ENCODE measurements around the gene MAP2. TPM values are rescaled to one million over a fixed set of nuclear protein-coding genes. Genes with fewer than 3 reads are reported as not detected.

The MAP2 gene
- total and polyA plus RNA-seq, 7 experiments from 2014 or later = 0.38 to 0.89 (median 0.47) TPM; not detected in 3

DNA sequence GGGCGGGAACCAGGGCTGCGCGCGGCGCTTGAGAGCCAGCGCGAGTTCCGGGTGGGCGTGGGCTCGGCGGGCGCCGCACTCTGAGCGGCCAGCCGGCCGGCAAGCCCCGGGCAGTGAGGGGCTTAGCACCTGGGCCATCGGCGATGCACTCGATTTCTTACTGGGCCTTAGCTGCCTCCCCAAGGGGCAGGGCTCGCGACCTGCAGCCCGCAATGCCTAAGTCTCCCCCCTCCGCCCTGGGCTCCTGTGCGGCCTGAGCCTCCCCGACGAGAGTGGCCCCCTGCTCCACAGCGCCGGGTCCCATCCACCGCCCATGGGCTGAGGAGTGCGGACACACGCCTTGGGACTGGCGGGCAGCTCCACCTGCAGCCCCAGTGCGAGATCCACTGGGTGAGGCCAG, 36.5 kb upstream of the MAP2 start:
- Mint-ChIP-seq H3K9me3 (peaks cover 0 to 5% (median 0%) of the 10 kb centered on the region in 11 donors), H3K4me1 (peaks cover 0 to 6% (median 0%) of the 10 kb centered on the region in 7 donors), H3K27ac (no peak overlapping the region), H3K27me3 (no peaks in the 10 kb centered on the region), H3K4me3 (no peak overlapping the region), H3K36me3 (no peaks in the 10 kb centered on the region)
- Histone ChIP-seq H3K36me3 (ENCODE audit: control insufficient read depth in 2 of 3, insufficient read depth in 3 of 3, low read length in 3 of 3) (no peaks in the 10 kb centered on the region), H3K27ac (ENCODE audit: low read depth, low read length) (no peak overlapping the region), H3K4me1 (ENCODE audit: control insufficient read depth in 2 of 2, insufficient read depth in 2 of 2, low read length in 2 of 2) (no peaks in the 10 kb centered on the region), H3K4me3 (ENCODE audit: low read length) (no peak overlapping the region), H3K9me3 (ENCODE audit: control insufficient read depth in 2 of 3, low read length in 3 of 3) (no peaks in the 10 kb centered on the region), H3K27me3 (ENCODE audit: control insufficient read depth in 2 of 2, insufficient read depth in 2 of 2, low read length in 2 of 2) (no peaks in the 10 kb centered on the region)
- intact Hi-C loops (cut with micrococcal nuclease) = no loop called here
- POLR2A ChIA-PET = no interaction called here
- no peak for ATAC-seq
- DNase-seq = no peak
- CTCF ChIA-PET = no interaction called here

DNA sequence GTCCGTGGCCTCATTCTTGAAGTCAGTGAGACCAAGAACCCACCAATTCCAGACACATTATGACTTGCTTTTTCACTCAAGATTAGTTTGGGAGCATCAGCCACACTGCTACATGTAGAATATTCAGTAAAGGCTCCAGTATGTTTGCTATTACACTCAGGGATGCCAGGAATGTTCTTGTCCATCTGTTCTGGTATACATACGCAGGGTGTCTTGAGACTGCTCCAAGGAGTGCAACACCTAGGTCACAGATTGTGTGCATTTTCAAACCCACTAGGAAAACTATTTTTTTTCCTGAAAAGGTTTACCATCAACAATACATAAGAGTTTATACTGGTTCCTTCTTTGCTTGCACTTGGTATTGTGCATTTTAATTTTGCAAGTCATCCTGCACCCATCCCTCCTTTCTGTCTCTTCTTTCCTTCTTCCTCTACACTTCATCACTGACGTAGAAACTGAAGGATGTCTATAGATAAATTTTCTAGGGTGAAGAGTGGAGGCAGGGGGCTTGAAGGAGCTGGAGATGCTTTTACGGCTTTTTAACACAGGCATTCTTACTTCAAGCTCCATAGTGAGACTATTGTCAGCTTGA, 35.3 kb upstream of the MAP2 start:
- Mint-ChIP-seq H3K4me3 (no peak overlapping the region), H3K4me1 (no peaks in the 10 kb centered on the region), H3K9me3 (peaks cover 0 to 5% (median 0%) of the 10 kb centered on the region in 11 donors), H3K27me3 (no peaks in the 10 kb centered on the region), H3K27ac (no peak overlapping the region), H3K36me3 (no peaks in the 10 kb centered on the region)
- no peaks in the 10 kb centered on the region for H3K27me3 ChIP-seq (ENCODE audit: control insufficient read depth in 2 of 2, insufficient read depth in 2 of 2, low read length in 2 of 2)
- intact Hi-C loops (cut with micrococcal nuclease) = no loop called here
- ChIA-PET POLR2A (no interaction called here), CTCF (no interaction called here)
- H3K36me3 ChIP-seq (ENCODE audit: control insufficient read depth in 2 of 3, insufficient read depth in 3 of 3, low read length in 3 of 3) = no peaks in the 10 kb centered on the region
- H3K4me1 ChIP-seq (ENCODE audit: control insufficient read depth in 2 of 2, insufficient read depth in 2 of 2, low read length in 2 of 2) = no peaks in the 10 kb centered on the region
- no peak overlapping the region for H3K4me3 ChIP-seq (ENCODE audit: low read length)
- H3K9me3 ChIP-seq (ENCODE audit: control insufficient read depth in 2 of 3, low read length in 3 of 3) = no peaks in the 10 kb centered on the region
- no peak for DNase-seq
- no peak for ATAC-seq
- no peak overlapping the region for H3K27ac ChIP-seq (ENCODE audit: low read depth, low read length)

DNA sequence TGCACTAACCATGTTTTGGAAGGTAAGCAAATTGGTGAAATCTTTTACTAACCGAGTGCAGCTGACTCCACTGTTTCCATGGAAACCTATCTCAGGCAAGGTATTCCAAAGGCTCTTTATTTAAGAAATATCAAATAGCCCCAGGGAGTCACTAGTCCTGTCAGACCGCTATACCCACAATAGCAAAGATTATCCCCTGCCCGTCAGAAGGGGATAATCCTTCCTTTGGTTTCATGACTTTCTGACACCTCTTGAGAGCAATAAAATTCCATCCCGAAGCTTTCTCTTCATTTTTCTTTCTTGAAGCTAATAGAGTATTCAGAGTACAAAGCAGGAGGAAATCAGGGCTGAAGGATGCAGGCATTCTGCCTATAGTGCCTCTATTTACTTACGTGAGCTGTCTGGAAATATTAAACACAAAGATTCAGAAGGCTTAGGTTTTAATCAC, 34.7 kb upstream of the MAP2 start:
- Mint-ChIP-seq H3K4me3 (no peak overlapping the region), H3K4me1 (no peaks in the 10 kb centered on the region), H3K36me3 (no peaks in the 10 kb centered on the region), H3K27ac (no peak overlapping the region), H3K9me3 (peaks cover 0 to 5% (median 0%) of the 10 kb centered on the region in 11 donors), H3K27me3 (peaks cover 0 to 1% (median 0%) of the 10 kb centered on the region in 5 donors)
- H3K27me3 ChIP-seq (ENCODE audit: control insufficient read depth in 2 of 2, insufficient read depth in 2 of 2, low read length in 2 of 2) = no peaks in the 10 kb centered on the region
- intact Hi-C loops (cut with micrococcal nuclease) = no loop called here
- H3K27ac ChIP-seq (ENCODE audit: low read depth, low read length) = no peak overlapping the region
- H3K4me1 ChIP-seq (ENCODE audit: control insufficient read depth in 2 of 2, insufficient read depth in 2 of 2, low read length in 2 of 2) = no peaks in the 10 kb centered on the region
- ATAC-seq (no peak), DNase-seq (no peak)
- no peaks in the 10 kb centered on the region for H3K36me3 ChIP-seq (ENCODE audit: control insufficient read depth in 2 of 3, insufficient read depth in 3 of 3, low read length in 3 of 3)
- H3K9me3 ChIP-seq (ENCODE audit: control insufficient read depth in 2 of 3, low read length in 3 of 3) = no peaks in the 10 kb centered on the region
- CTCF ChIA-PET = no interaction called here
- POLR2A ChIA-PET = no interaction called here
- no peak overlapping the region for H3K4me3 ChIP-seq (ENCODE audit: low read length)

DNA sequence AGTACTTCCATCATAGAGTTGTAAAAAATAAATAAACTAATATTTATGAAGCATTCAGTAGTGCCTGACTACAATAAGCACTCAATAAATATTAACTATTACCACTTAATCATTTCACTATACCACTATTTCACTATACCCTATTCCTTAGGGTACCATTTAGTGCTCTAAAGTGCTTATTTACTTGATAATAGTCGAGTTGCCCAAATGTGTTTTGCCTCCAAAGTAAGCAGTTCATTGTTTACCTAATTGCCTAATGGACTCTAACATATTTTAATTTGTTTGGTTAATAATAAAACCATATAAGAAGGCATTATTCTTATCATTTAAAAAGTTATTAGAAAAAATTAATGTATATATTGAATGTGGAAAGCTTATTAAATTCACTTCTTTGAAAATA, 33.0 kb upstream of the MAP2 start:
- Mint-ChIP-seq H3K4me1 (no peaks in the 10 kb centered on the region), H3K4me3 (no peak overlapping the region), H3K9me3 (peaks cover 0 to 5% (median 0%) of the 10 kb centered on the region in 11 donors), H3K27ac (no peak overlapping the region), H3K36me3 (no peaks in the 10 kb centered on the region), H3K27me3 (peaks cover 0 to 5% (median 0%) of the 10 kb centered on the region in 5 donors)
- Histone ChIP-seq H3K27ac (ENCODE audit: low read depth, low read length) (no peak overlapping the region), H3K4me1 (ENCODE audit: control insufficient read depth in 2 of 2, insufficient read depth in 2 of 2, low read length in 2 of 2) (no peaks in the 10 kb centered on the region), H3K36me3 (ENCODE audit: control insufficient read depth in 2 of 3, insufficient read depth in 3 of 3, low read length in 3 of 3) (no peaks in the 10 kb centered on the region), H3K27me3 (ENCODE audit: control insufficient read depth in 2 of 2, insufficient read depth in 2 of 2, low read length in 2 of 2) (no peaks in the 10 kb centered on the region), H3K4me3 (ENCODE audit: low read length) (no peak overlapping the region), H3K9me3 (ENCODE audit: control insufficient read depth in 2 of 3, low read length in 3 of 3) (no peaks in the 10 kb centered on the region)
- DNase-seq (no peak), ATAC-seq (no peak)
- ChIA-PET CTCF (no interaction called here), POLR2A (no interaction called here)
- intact Hi-C loops (cut with micrococcal nuclease) = no loop called here

DNA sequence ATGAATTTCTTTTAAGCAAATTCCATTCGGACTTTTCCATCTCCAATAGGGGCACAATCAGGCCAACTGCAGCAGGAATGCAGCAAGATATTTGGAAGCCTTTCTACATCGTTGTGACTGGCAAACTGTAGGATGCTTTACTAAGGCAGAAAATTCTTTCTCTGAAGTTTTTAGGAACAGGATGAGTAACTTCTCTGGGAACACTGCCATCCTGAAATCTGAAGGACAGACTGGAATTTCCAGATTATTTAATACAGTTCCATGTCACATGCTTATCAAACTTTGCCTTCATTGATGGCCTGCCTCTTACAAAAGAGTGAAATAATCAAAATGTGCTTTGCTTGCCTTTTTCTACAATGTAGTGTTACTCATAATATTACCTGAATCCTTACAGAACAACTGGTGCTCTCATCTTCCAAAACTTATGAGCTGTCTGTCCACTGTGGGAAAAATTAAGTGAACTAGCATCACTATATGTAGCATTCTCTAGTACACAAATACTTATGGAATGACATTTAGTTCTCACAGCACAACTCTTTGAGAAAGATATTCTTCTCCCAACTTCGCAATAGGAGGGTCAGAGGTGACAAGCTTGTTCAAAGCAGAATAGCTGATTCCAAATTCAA, 32.0 kb upstream of the MAP2 start:
- H3K36me3 ChIP-seq (ENCODE audit: control insufficient read depth in 2 of 3, insufficient read depth in 3 of 3, low read length in 3 of 3) = no peaks in the 10 kb centered on the region
- Mint-ChIP-seq H3K9me3 (peaks cover 0 to 5% (median 0%) of the 10 kb centered on the region in 11 donors), H3K4me3 (no peak overlapping the region), H3K27ac (no peak overlapping the region), H3K27me3 (peaks cover 0 to 5% (median 0%) of the 10 kb centered on the region in 5 donors), H3K36me3 (no peaks in the 10 kb centered on the region), H3K4me1 (no peaks in the 10 kb centered on the region)
- H3K9me3 ChIP-seq (ENCODE audit: control insufficient read depth in 2 of 3, low read length in 3 of 3) = no peaks in the 10 kb centered on the region
- CTCF ChIA-PET = no interaction called here
- ATAC-seq (no peak), DNase-seq (no peak)
- no peaks in the 10 kb centered on the region for H3K27me3 ChIP-seq (ENCODE audit: control insufficient read depth in 2 of 2, insufficient read depth in 2 of 2, low read length in 2 of 2)
- POLR2A ChIA-PET = no interaction called here
- no peaks in the 10 kb centered on the region for H3K4me1 ChIP-seq (ENCODE audit: control insufficient read depth in 2 of 2, insufficient read depth in 2 of 2, low read length in 2 of 2)
- H3K4me3 ChIP-seq (ENCODE audit: low read length) = no peak overlapping the region
- no peak overlapping the region for H3K27ac ChIP-seq (ENCODE audit: low read depth, low read length)
- intact Hi-C loops (cut with micrococcal nuclease) = no loop called here

DNA sequence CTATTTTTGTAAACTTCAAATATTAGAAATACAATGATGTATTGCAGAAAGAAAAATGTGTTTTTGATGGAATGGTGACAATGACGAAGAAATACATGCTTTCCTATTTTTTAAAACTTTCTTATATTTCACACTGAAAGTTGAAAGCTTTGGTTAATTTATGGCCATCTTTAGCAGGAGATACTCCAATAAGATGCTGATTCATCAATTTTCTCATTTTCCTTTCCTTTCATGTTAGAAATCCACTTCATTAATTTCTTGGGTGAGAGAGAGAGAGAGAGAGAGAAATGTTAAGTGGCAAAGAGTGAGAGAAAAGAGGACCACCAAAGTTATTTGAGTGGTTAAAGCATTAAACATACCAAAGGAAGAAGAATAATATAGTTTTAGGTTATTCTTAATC, 28.6 kb upstream of the MAP2 start:
- H3K9me3 ChIP-seq (ENCODE audit: control insufficient read depth in 2 of 3, low read length in 3 of 3) = no peaks in the 10 kb centered on the region
- H3K27me3 ChIP-seq (ENCODE audit: control insufficient read depth in 2 of 2, insufficient read depth in 2 of 2, low read length in 2 of 2) = no peaks in the 10 kb centered on the region
- H3K4me3 ChIP-seq (ENCODE audit: low read length) = no peak overlapping the region
- H3K4me1 ChIP-seq (ENCODE audit: control insufficient read depth in 2 of 2, insufficient read depth in 2 of 2, low read length in 2 of 2) = no peaks in the 10 kb centered on the region
- H3K27ac ChIP-seq (ENCODE audit: low read depth, low read length) = no peak overlapping the region
- no peak overlapping the region for H3K4me3 Mint-ChIP-seq
- ChIA-PET CTCF (no interaction called here), POLR2A (no interaction called here)
- peaks cover 0 to 5% (median 0%) of the 10 kb centered on the region in 5 donors for H3K27me3 Mint-ChIP-seq
- H3K27ac Mint-ChIP-seq = no peak overlapping the region
- H3K36me3 ChIP-seq (ENCODE audit: control insufficient read depth in 2 of 3, insufficient read depth in 3 of 3, low read length in 3 of 3) = no peaks in the 10 kb centered on the region
- no peaks in the 10 kb centered on the region for H3K36me3 Mint-ChIP-seq
- intact Hi-C loops (cut with micrococcal nuclease) = no loop called here
- DNase-seq (no peak), ATAC-seq (no peak)
- no peaks in the 10 kb centered on the region for H3K4me1 Mint-ChIP-seq
- peaks cover 0 to 5% (median 0%) of the 10 kb centered on the region in 11 donors for H3K9me3 Mint-ChIP-seq

DNA sequence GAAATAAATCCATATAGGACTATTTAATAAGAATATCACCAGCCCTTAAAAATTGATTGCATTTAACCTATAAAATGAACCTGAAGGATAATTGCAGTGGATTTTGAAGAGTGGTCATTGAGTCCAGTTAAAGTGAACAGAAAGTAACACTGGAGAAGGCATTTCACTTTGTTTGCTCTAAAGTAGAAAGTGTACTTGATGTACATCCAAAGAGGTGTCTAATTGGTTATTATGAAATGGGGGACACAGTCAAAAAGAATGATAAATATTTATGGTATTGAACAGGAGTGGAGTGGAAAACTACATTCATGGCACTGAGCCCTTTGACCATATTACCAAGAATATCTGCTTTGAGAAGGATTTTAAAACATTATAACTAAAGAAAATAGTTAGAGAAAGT, 28.2 kb upstream of the MAP2 start:
- no peak for DNase-seq
- H3K4me1 Mint-ChIP-seq = no peaks in the 10 kb centered on the region
- H3K36me3 Mint-ChIP-seq = no peaks in the 10 kb centered on the region
- intact Hi-C loops (cut with micrococcal nuclease) = no loop called here
- no peak for ATAC-seq
- Histone ChIP-seq H3K27ac (ENCODE audit: low read depth, low read length) (no peak overlapping the region), H3K36me3 (ENCODE audit: control insufficient read depth in 2 of 3, insufficient read depth in 3 of 3, low read length in 3 of 3) (no peaks in the 10 kb centered on the region), H3K4me3 (ENCODE audit: low read length) (no peak overlapping the region), H3K27me3 (ENCODE audit: control insufficient read depth in 2 of 2, insufficient read depth in 2 of 2, low read length in 2 of 2) (no peaks in the 10 kb centered on the region), H3K9me3 (ENCODE audit: control insufficient read depth in 2 of 3, low read length in 3 of 3) (no peaks in the 10 kb centered on the region), H3K4me1 (ENCODE audit: control insufficient read depth in 2 of 2, insufficient read depth in 2 of 2, low read length in 2 of 2) (no peaks in the 10 kb centered on the region)
- H3K9me3 Mint-ChIP-seq = peaks cover 0 to 5% (median 0%) of the 10 kb centered on the region in 11 donors
- POLR2A ChIA-PET = no interaction called here
- no peak overlapping the region for H3K27ac Mint-ChIP-seq
- CTCF ChIA-PET = no interaction called here
- H3K4me3 Mint-ChIP-seq = no peak overlapping the region
- H3K27me3 Mint-ChIP-seq = peaks cover 0 to 5% (median 0%) of the 10 kb centered on the region in 5 donors
